Measurements from ENCODE around the gene SLC27A1.
"Not testable (repeated sequence)": the region's sequence is repeated elsewhere in the genome, so short reads cannot be mapped to it uniquely, and the experiment has no call there.

SLC27A1 gene

DNA sequence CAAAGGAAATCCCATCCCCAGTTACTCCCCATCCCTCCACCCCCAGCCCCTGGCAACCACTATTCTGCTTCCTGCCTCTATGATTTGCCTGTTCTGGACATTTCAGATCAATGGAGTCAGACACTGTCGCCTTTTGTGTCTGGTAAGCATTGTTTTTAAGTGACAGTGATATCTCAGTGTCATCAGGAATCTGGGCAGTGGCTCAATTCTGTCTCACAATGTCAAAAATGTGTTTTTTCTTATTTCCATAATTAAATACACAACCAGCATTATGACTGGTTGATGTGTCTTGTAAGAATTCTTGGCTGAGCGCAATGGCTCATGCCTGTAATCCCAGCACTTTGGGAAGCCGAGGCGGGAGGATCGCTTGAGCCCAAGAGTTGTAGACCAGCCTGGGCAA lies 21.0 kb downstream of the SLC27A1 start:
- H3K27me3 ChIP-seq (ENCODE audit: insufficient read depth, low read length, poor library complexity) = no peaks in the 10 kb centered on the region
- H3K18ac ChIP-seq (ENCODE audit: low read length) = no peak overlapping the region
- H4K5ac ChIP-seq (ENCODE audit: low read length) = no peak overlapping the region
- no peak overlapping the region for H3K23ac ChIP-seq (ENCODE audit: low read length)
- no peak overlapping the region for H2BK120ac ChIP-seq (ENCODE audit: low read depth, low read length)
- H3K56ac ChIP-seq (ENCODE audit: low read length) = no peak overlapping the region
- WGBS (ENCODE audit: extremely low coverage, insufficient coverage, low lambda C conversion rate) = no CpG with 5 or more reads among the region's 5 CpGs
- H2BK15ac ChIP-seq (replicated peaks; ENCODE audit: low read depth) = no peak overlapping the region
- H3K4me1 ChIP-seq (ENCODE audit: control insufficient read depth, low read depth, low read length) = peaks cover 6% of the 10 kb centered on the region
- no peaks in the 10 kb centered on the region for H3K36me3 ChIP-seq (ENCODE audit: control insufficient read depth, insufficient read depth, low read length)
- no peak overlapping the region for H2AK5ac ChIP-seq (ENCODE audit: low read length)
- H3K9ac ChIP-seq (ENCODE audit: low read length) = no peak overlapping the region
- no peaks in the 10 kb centered on the region for H3K79me2 ChIP-seq (ENCODE audit: control insufficient read depth, insufficient read depth, low read length)
- H3K27ac ChIP-seq (ENCODE audit: low read depth, low read length) = no peak overlapping the region
- no peak overlapping the region for H2BK5ac ChIP-seq (ENCODE audit: low read length)
- H3K4me3 ChIP-seq (ENCODE audit: low read length) = no peak overlapping the region
- no peak for DNase-seq
- no peaks in the 10 kb centered on the region for H3K79me1 ChIP-seq (ENCODE audit: low read length)
- no peak overlapping the region for H3K4ac ChIP-seq (ENCODE audit: low read depth, low read length)
- no peak overlapping the region for H4K8ac ChIP-seq (ENCODE audit: low read depth, low read length)
- H3K4me2 ChIP-seq (ENCODE audit: low read length) = no peak overlapping the region

DNA sequence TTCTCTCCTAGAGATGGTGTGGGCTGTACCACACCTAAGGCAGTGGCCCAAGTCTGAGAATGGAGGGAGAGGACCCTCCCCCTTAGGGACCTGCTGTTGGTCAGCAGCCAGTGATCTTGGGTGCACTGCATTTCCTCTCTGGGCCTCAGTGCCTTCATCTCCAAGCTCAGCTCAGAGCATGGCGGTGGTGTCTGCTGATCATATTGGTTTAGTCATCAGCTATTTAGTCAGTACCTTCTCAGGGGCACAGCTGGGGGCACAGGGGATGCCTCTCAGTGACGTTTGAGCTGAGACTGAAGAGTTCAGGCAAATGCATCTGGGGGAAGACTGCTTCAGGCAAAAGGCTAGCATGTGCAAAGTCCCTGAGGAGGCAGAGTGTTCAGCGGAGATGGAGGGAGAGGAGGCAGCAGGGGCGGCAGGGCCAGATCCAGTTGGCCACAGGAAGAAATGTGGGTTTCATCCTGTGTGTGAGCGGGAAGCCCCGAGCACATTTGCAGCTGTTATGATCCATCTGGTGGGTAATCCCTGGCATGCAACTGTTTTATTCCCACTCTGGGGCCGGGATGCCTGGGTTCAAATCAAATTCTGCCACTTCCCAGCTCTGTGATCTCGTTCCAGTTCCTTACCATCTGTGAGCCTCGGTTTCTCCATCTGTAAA lies 25.4 kb downstream of the SLC27A1 start:
- Histone ChIP-seq H3K4me3 (ENCODE audit: low read length) (no peak overlapping the region), H3K23ac (ENCODE audit: low read length) (no peak overlapping the region), H2BK120ac (ENCODE audit: low read depth, low read length) (no peak overlapping the region), H3K79me1 (ENCODE audit: low read length) (no peaks in the 10 kb centered on the region), H3K18ac (ENCODE audit: low read length) (no peak overlapping the region), H4K8ac (ENCODE audit: low read depth, low read length) (no peak overlapping the region), H3K36me3 (ENCODE audit: control insufficient read depth, insufficient read depth, low read length) (no peaks in the 10 kb centered on the region), H4K5ac (ENCODE audit: low read length) (no peak overlapping the region), H3K4me1 (ENCODE audit: control insufficient read depth, low read depth, low read length) (peaks cover 3% of the 10 kb centered on the region), H3K4ac (ENCODE audit: low read depth, low read length) (no peak overlapping the region), H3K79me2 (ENCODE audit: control insufficient read depth, insufficient read depth, low read length) (no peaks in the 10 kb centered on the region), H3K27me3 (ENCODE audit: insufficient read depth, low read length, poor library complexity) (no peaks in the 10 kb centered on the region), H2BK5ac (ENCODE audit: low read length) (no peak overlapping the region), H3K4me2 (ENCODE audit: low read length) (no peak overlapping the region), H3K27ac (ENCODE audit: low read depth, low read length) (no peak overlapping the region), H2BK15ac (replicated peaks; ENCODE audit: low read depth) (no peak overlapping the region), H3K56ac (ENCODE audit: low read length) (no peak overlapping the region), H3K9ac (ENCODE audit: low read length) (no peak overlapping the region), H2AK5ac (ENCODE audit: low read length) (no peak overlapping the region)
- WGBS (ENCODE audit: extremely low coverage, insufficient coverage, low lambda C conversion rate) = no CpG with 5 or more reads among the region's 9 CpGs
- DNase-seq = no peak

GRCh38 chr19:17496337-17496997 lies 26.1 kb downstream of the SLC27A1 start:
- Histone ChIP-seq H2BK15ac (replicated peaks; ENCODE audit: low read depth) (no peak overlapping the region), H2BK5ac (ENCODE audit: low read length) (no peak overlapping the region), H3K4me2 (ENCODE audit: low read length) (no peak overlapping the region), H3K9ac (ENCODE audit: low read length) (no peak overlapping the region), H2AK5ac (ENCODE audit: low read length) (no peak overlapping the region), H4K8ac (ENCODE audit: low read depth, low read length) (no peak overlapping the region), H2BK120ac (ENCODE audit: low read depth, low read length) (no peak overlapping the region), H3K18ac (ENCODE audit: low read length) (no peak overlapping the region), H3K4ac (ENCODE audit: low read depth, low read length) (no peak overlapping the region), H3K56ac (ENCODE audit: low read length) (no peak overlapping the region), H4K5ac (ENCODE audit: low read length) (no peak overlapping the region), H3K79me2 (ENCODE audit: control insufficient read depth, insufficient read depth, low read length) (no peaks in the 10 kb centered on the region), H3K36me3 (ENCODE audit: control insufficient read depth, insufficient read depth, low read length) (no peaks in the 10 kb centered on the region), H3K23ac (ENCODE audit: low read length) (no peak overlapping the region), H3K27me3 (ENCODE audit: insufficient read depth, low read length, poor library complexity) (no peaks in the 10 kb centered on the region), H3K79me1 (ENCODE audit: low read length) (no peaks in the 10 kb centered on the region), H3K4me1 (ENCODE audit: control insufficient read depth, low read depth, low read length) (peaks cover 3% of the 10 kb centered on the region), H3K27ac (ENCODE audit: low read depth, low read length) (no peak overlapping the region), H3K4me3 (ENCODE audit: low read length) (no peak overlapping the region)
- DNase-seq = peak; percentile 88
- WGBS (ENCODE audit: extremely low coverage, insufficient coverage, low lambda C conversion rate) = no CpG with 5 or more reads among the region's 14 CpGs

DNA sequence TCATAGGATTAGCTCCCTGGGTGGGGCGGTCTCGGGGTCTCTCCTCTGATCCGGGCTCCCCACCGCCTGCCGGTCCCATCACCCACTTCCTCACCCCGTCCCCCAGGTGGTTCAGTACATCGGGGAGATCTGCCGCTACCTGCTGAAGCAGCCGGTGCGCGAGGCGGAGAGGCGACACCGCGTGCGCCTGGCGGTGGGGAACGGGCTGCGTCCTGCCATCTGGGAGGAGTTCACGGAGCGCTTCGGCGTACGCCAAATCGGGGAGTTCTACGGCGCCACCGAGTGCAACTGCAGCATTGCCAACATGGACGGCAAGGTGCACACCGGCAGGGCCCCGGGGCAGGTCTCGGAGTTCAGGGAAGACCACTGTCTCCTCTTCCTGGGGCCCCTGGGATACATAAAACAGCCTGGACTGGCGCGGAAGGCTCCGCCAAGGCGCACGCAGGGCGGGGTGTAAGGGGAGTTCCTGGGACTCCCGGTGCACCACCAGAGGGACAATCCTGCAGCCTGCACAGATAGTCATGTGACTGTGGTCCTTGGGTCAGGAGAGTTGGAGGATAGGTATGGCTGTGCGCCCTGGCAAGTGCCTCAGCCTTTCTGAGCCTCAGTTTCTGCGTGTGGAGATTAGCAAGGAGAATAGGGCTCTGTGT lies 26.9 kb downstream of the SLC27A1 start:
- no peak overlapping the region for H2BK15ac ChIP-seq (replicated peaks; ENCODE audit: low read depth)
- H3K4me1 ChIP-seq (ENCODE audit: control insufficient read depth, low read depth, low read length) = peaks cover 3% of the 10 kb centered on the region
- no peaks in the 10 kb centered on the region for H3K27me3 ChIP-seq (ENCODE audit: insufficient read depth, low read length, poor library complexity)
- H2AK5ac ChIP-seq (ENCODE audit: low read length) = no peak overlapping the region
- no peak overlapping the region for H2BK120ac ChIP-seq (ENCODE audit: low read depth, low read length)
- H3K4me3 ChIP-seq (ENCODE audit: low read length) = no peak overlapping the region
- no CpG with 5 or more reads among the region's 41 CpGs for whole genome bisulfite sequencing (ENCODE audit: extremely low coverage, insufficient coverage, low lambda C conversion rate)
- H4K5ac ChIP-seq (ENCODE audit: low read length) = no peak overlapping the region
- no peak overlapping the region for H3K4me2 ChIP-seq (ENCODE audit: low read length)
- H3K56ac ChIP-seq (ENCODE audit: low read length) = no peak overlapping the region
- no peak overlapping the region for H3K27ac ChIP-seq (ENCODE audit: low read depth, low read length)
- DNase-seq = no peak
- H3K9ac ChIP-seq (ENCODE audit: low read length) = no peak overlapping the region
- H4K8ac ChIP-seq (ENCODE audit: low read depth, low read length) = no peak overlapping the region
- no peaks in the 10 kb centered on the region for H3K36me3 ChIP-seq (ENCODE audit: control insufficient read depth, insufficient read depth, low read length)
- H3K18ac ChIP-seq (ENCODE audit: low read length) = no peak overlapping the region
- no peak overlapping the region for H3K23ac ChIP-seq (ENCODE audit: low read length)
- H3K4ac ChIP-seq (ENCODE audit: low read depth, low read length) = no peak overlapping the region
- H3K79me1 ChIP-seq (ENCODE audit: low read length) = no peaks in the 10 kb centered on the region
- H3K79me2 ChIP-seq (ENCODE audit: control insufficient read depth, insufficient read depth, low read length) = no peaks in the 10 kb centered on the region
- H2BK5ac ChIP-seq (ENCODE audit: low read length) = no peak overlapping the region

DNA sequence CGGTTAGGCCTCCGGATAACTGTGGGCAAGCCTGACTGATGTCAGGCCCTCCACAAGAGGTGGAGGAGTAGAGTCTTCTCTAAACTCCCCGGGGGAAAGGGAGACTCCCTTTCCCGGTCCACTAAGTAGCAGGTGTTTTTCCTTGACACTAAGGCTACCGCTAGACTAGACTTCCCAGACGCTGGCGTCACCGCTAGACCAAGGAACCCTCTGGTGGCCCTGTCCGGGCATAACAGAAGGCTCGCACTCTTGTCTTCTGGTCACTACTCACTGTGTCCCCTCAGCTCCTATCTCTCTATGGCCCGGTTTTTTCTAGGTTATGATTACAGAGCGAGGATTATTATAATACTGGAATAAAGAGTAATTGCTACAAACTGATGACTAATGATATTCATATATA lies 28.7 kb downstream of the SLC27A1 start:
- not testable (repeated sequence) for H2BK15ac ChIP-seq (replicated peaks; ENCODE audit: low read depth); H4K5ac ChIP-seq (ENCODE audit: low read length); H2BK5ac ChIP-seq (ENCODE audit: low read length); H3K79me1 ChIP-seq (ENCODE audit: low read length); H3K56ac ChIP-seq (ENCODE audit: low read length); H3K4me2 ChIP-seq (ENCODE audit: low read length); H3K9ac ChIP-seq (ENCODE audit: low read length); H3K23ac ChIP-seq (ENCODE audit: low read length); H3K4ac ChIP-seq (ENCODE audit: low read depth, low read length); H3K27me3 ChIP-seq (ENCODE audit: insufficient read depth, low read length, poor library complexity); H4K8ac ChIP-seq (ENCODE audit: low read depth, low read length); H3K36me3 ChIP-seq (ENCODE audit: control insufficient read depth, insufficient read depth, low read length); H3K4me3 ChIP-seq (ENCODE audit: low read length); H3K18ac ChIP-seq (ENCODE audit: low read length); H3K4me1 ChIP-seq (ENCODE audit: control insufficient read depth, low read depth, low read length); DNase-seq; H3K79me2 ChIP-seq (ENCODE audit: control insufficient read depth, insufficient read depth, low read length); H2BK120ac ChIP-seq (ENCODE audit: low read depth, low read length); H2AK5ac ChIP-seq (ENCODE audit: low read length); H3K27ac ChIP-seq (ENCODE audit: low read depth, low read length)
- no CpG with 5 or more reads among the region's 12 CpGs for WGBS (ENCODE audit: extremely low coverage, insufficient coverage, low lambda C conversion rate)

Data from mesendoderm (in vitro differentiated cells).